Gastrocnemius medialis (tissue), 4 donors: ENCODE results near the gene ACTN4.

ENCODE experiments used
- CTCF ChIP-seq, 5 experiments: fragments of 450-650 bp in 3 of 5; fragments of 200-600 bp in 2 of 5; sonication (generic) in 2 of 5; IDR thresholded peaks in 4 of 5; conservative IDR thresholded peaks in 1 of 5; 1 replicate in 4 of 5; 2 replicates in 1 of 5; pipeline ENCODE4 v1.5.1; 2016 to 2019; ENCODE audit warnings: antibody characterized with exemption in 5 of 5, mild to moderate bottlenecking in 3 of 5, moderate library complexity in 3 of 5
- POLR2A ChIP-seq, 2 donors: fragments of 450-650 bp; IDR thresholded peaks; one replicate each; pipeline ENCODE4 v1.6.1; 2017; ENCODE audit warnings: antibody characterized with exemption in 2 of 2, mild to moderate bottlenecking in 2 of 2, moderate library complexity in 2 of 2

- TF ChIP-seq CTCF (IDR thresholded peaks at IDR 0.05 in 4 of 5, conservative IDR thresholded peaks at IDR 0.05 in 1 of 5) (no peak), POLR2A (IDR thresholded peaks at IDR 0.05) (no peak)
These were observed 88.6 kb downstream of the ACTN4 start for GRCh38 chr19:38736036-38736412.
